H1 (cell line): ENCODE measurements around the gene HORMAD2. TPM values are rescaled to one million over a fixed set of nuclear protein-coding genes. Genes with fewer than 3 reads are reported as not detected.

ENCODE experiments used
- CHD1 ChIP-seq: IDR thresholded peaks from 2 replicates; pipeline ENCODE4 v1.6.1; 2012; ENCODE audit warnings: low read depth, low read length, improper control_type of control experiment
- EP300 ChIP-seq, 2 experiments: IDR thresholded peaks; 1 replicate in 1 of 2; 2 replicates in 1 of 2; pipeline ENCODE4 v1.6.1; 2011 to 2012; ENCODE audit warnings: low read depth in 2 of 2, low read length in 2 of 2, mild to moderate bottlenecking in 2 of 2, borderline replicate concordance in 1 of 2, inconsistent platforms in 1 of 2, moderate library complexity in 1 of 2
- PHF8 ChIP-seq: fragments of 200-600 bp; sonication (generic); conservative IDR thresholded peaks from 2 replicates; pipeline ENCODE4 v1.7.1; 2012; ENCODE audit warnings: low read depth, mild to moderate bottlenecking, inconsistent platforms, low read length, moderate library complexity
- POLR2AphosphoS5 ChIP-seq: IDR thresholded peaks from 2 replicates; pipeline ENCODE4 v1.6.1; 2011; ENCODE audit warnings: low read depth, low read length
- ZNF274 ChIP-seq: IDR thresholded peaks from 2 replicates; pipeline ENCODE4 v1.7.0; 2012; ENCODE audit warnings: low read length, borderline replicate concordance; ENCODE audit errors: extremely low read depth
- polyA plus RNA-seq, 7 experiments: library from polyadenylated mRNA; depleted of rRNA in 3 of 7; stranded (reverse) in 5 of 7; unstranded in 2 of 7; fragments of >200 nt in 5 of 7; fragments of 200-250 nt in 2 of 7; gene quantifications; 1 replicate in 5 of 7; 2 replicates in 1 of 7; 4 replicates in 1 of 7; pipeline versions ENCODE4 v1.2.1 to v1.2.3, GENCODE V29; 2011 to 2013; ENCODE audit warnings: missing spikeins in 2 of 7, mixed read lengths in 2 of 7
- total RNA-seq: library from RNA; stranded (reverse); fragmentation: NEBNext Ultra II Directional; extraction: Animal tissue kit (Norgen Biotek cat#: 25700); gene quantifications from 2 replicates; pipeline ENCODE4 v1.2.1, GENCODE V29; 2021
- TF ChIP-seq, protein P1 (sequence below): IDR thresholded peaks from 2 replicates; pipeline ENCODE4 v1.6.1; 2011; ENCODE audit warnings: low read depth, mild to moderate bottlenecking, low read length; ENCODE audit not compliant: insufficient read depth
- TF ChIP-seq, protein P2 (sequence below): IDR thresholded peaks from 2 replicates; pipeline ENCODE4 v1.6.1; 2011; ENCODE audit warnings: low read length, improper control_type of control experiment

HORMAD2 gene
- total and polyA plus RNA-seq, 2 of the 8 experiments (the other 6 are each of a cell fraction or from before 2014, with no cell fraction given) = 0.03 TPM; not detected in 1

- TF ChIP-seq, protein P1, sequence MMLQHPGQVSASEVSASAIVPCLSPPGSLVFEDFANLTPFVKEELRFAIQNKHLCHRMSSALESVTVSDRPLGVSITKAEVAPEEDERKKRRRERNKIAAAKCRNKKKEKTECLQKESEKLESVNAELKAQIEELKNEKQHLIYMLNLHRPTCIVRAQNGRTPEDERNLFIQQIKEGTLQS = no peak
- no peak for TF ChIP-seq PHF8
- TF ChIP-seq CHD1 = no peak
- TF ChIP-seq ZNF274 = no peak
- TF ChIP-seq EP300 (IDR thresholded peaks at IDR 0.05; ENCODE audit: borderline replicate concordance in 1 of 2, low read depth in 2 of 2, low read length in 2 of 2) = no peak
- TF ChIP-seq POLR2AphosphoS5 = no peak
- TF ChIP-seq, protein P2, sequence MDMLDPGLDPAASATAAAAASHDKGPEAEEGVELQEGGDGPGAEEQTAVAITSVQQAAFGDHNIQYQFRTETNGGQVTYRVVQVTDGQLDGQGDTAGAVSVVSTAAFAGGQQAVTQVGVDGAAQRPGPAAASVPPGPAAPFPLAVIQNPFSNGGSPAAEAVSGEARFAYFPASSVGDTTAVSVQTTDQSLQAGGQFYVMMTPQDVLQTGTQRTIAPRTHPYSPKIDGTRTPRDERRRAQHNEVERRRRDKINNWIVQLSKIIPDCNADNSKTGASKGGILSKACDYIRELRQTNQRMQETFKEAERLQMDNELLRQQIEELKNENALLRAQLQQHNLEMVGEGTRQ = no peak
- TF ChIP-seq, all 59 proteins: peak for 0
These were observed 132.2 kb downstream of the HORMAD2 start (continued) for GRCh38 chr22:30212363-30212995.
